ENCODE results near the gene SLC6A17.
A peak's percentile ranks its signal among the peaks of the same experiment; 100 is the strongest.

The SLC6A17 gene

GRCh38 chr1:110205591-110206155, 55.4 kb downstream of the SLC6A17 start:
- no peak for DNase-seq (ENCODE audit: insufficient read length, low spot score)
- TF ChIP-seq POLR2AphosphoS5 (IDR thresholded peaks at IDR 0.05; ENCODE audit: low read depth, low read length) (no peak), TAF1 (IDR thresholded peaks at IDR 0.05; ENCODE audit: low read depth, low read length) (no peak), SPI1 (IDR thresholded peaks at IDR 0.05; ENCODE audit: low read depth, low read length) (no peak), POLR2A (IDR thresholded peaks at IDR 0.05; ENCODE audit: low read depth, low read length) (no peak), PAX5 (IDR thresholded peaks at IDR 0.05; ENCODE audit: insufficient read depth, low read length, severe bottlenecking) (no peak), POU2F2 (IDR thresholded peaks at IDR 0.05; ENCODE audit: low read depth, low read length) (no peak)
- FAIRE-seq: no peak

- TF ChIP-seq TAF1 (IDR thresholded peaks at IDR 0.05; ENCODE audit: low read depth, low read length) (no peak), POLR2AphosphoS5 (IDR thresholded peaks at IDR 0.05; ENCODE audit: low read depth, low read length) (no peak), SPI1 (IDR thresholded peaks at IDR 0.05; ENCODE audit: low read depth, low read length) (no peak), POU2F2 (IDR thresholded peaks at IDR 0.05; ENCODE audit: low read depth, low read length) (no peak), POLR2A (IDR thresholded peaks at IDR 0.05; ENCODE audit: low read depth, low read length) (no peak), PAX5 (IDR thresholded peaks at IDR 0.05; ENCODE audit: insufficient read depth, low read length, severe bottlenecking) (no peak)
- FAIRE-seq (no peak), DNase-seq (ENCODE audit: insufficient read length, low spot score) (no peak)
Observed at GRCh38 chr1:110206261-110206920, 56.1 kb downstream of the SLC6A17 start.

- TF ChIP-seq SPI1 (IDR thresholded peaks at IDR 0.05; ENCODE audit: low read depth, low read length) (no peak), PAX5 (IDR thresholded peaks at IDR 0.05; ENCODE audit: insufficient read depth, low read length, severe bottlenecking) (no peak), POLR2AphosphoS5 (IDR thresholded peaks at IDR 0.05; ENCODE audit: low read depth, low read length) (no peak), POU2F2 (IDR thresholded peaks at IDR 0.05; ENCODE audit: low read depth, low read length) (no peak), TAF1 (IDR thresholded peaks at IDR 0.05; ENCODE audit: low read depth, low read length) (no peak), POLR2A (IDR thresholded peaks at IDR 0.05; ENCODE audit: low read depth, low read length) (no peak)
- peak; percentile 76 for FAIRE-seq
- DNase-seq (ENCODE audit: insufficient read length, low spot score): peak; percentile 74
Observed at GRCh38 chr1:110207831-110208230, 57.5 kb downstream of the SLC6A17 start.

GRCh38 chr1:110208916-110209645, 58.8 kb downstream of the SLC6A17 start:
- TF ChIP-seq SPI1 (IDR thresholded peaks at IDR 0.05; ENCODE audit: low read depth, low read length) (no peak), POU2F2 (IDR thresholded peaks at IDR 0.05; ENCODE audit: low read depth, low read length) (no peak), POLR2A (IDR thresholded peaks at IDR 0.05; ENCODE audit: low read depth, low read length) (no peak)
- FAIRE-seq: no peak
- no peak for DNase-seq (ENCODE audit: insufficient read length, low spot score)

- FAIRE-seq: peak; percentile 97
- no peak for TF ChIP-seq TAF1 (IDR thresholded peaks at IDR 0.05; ENCODE audit: low read depth, low read length)
- TF ChIP-seq POLR2A (IDR thresholded peaks at IDR 0.05; ENCODE audit: low read depth, low read length): no peak
- no peak for TF ChIP-seq POLR2AphosphoS5 (IDR thresholded peaks at IDR 0.05; ENCODE audit: low read depth, low read length)
- TF ChIP-seq PAX5 (IDR thresholded peaks at IDR 0.05; ENCODE audit: insufficient read depth, low read length, severe bottlenecking): no peak
- DNase-seq (ENCODE audit: insufficient read length, low spot score): peak; percentile 92
Observed at GRCh38 chr1:110209715-110210603, 59.7 kb downstream of the SLC6A17 start, which contains the start of gene KCNC4. TSS of gene KCNC4 (plus strand) at chr1:110210314. CDS start at chr1:110211500, 1,186 bp downstream.

- TF ChIP-seq SPI1 (IDR thresholded peaks at IDR 0.05; ENCODE audit: low read depth, low read length) (no peak), POU2F2 (IDR thresholded peaks at IDR 0.05; ENCODE audit: low read depth, low read length) (no peak), POLR2AphosphoS5 (IDR thresholded peaks at IDR 0.05; ENCODE audit: low read depth, low read length) (no peak), TAF1 (IDR thresholded peaks at IDR 0.05; ENCODE audit: low read depth, low read length) (no peak), PAX5 (IDR thresholded peaks at IDR 0.05; ENCODE audit: insufficient read depth, low read length, severe bottlenecking) (no peak), POLR2A (IDR thresholded peaks at IDR 0.05; ENCODE audit: low read depth, low read length) (no peak)
- FAIRE-seq (peak; percentile 50), DNase-seq (ENCODE audit: insufficient read length, low spot score) (peak; percentile 50)
Observed at GRCh38 chr1:110210604-110211495, 60.6 kb downstream of the SLC6A17 start.

- no peak for DNase-seq (ENCODE audit: insufficient read length, low spot score)
- peak; percentile 57 for FAIRE-seq
- TF ChIP-seq POLR2AphosphoS5 (IDR thresholded peaks at IDR 0.05; ENCODE audit: low read depth, low read length) (no peak), POU2F2 (IDR thresholded peaks at IDR 0.05; ENCODE audit: low read depth, low read length) (no peak), SPI1 (IDR thresholded peaks at IDR 0.05; ENCODE audit: low read depth, low read length) (no peak), TAF1 (IDR thresholded peaks at IDR 0.05; ENCODE audit: low read depth, low read length) (no peak), PAX5 (IDR thresholded peaks at IDR 0.05; ENCODE audit: insufficient read depth, low read length, severe bottlenecking) (no peak), POLR2A (IDR thresholded peaks at IDR 0.05; ENCODE audit: low read depth, low read length) (no peak)
Observed at GRCh38 chr1:110211496-110212168, 61.3 kb downstream of the SLC6A17 start.

Measured in GM12891 (cell line).